Liver (tissue), 9 donors: Measurements from ENCODE around the gene IGBP1. TPM values are rescaled to one million over a fixed set of nuclear protein-coding genes. Genes with fewer than 3 reads are reported as not detected.

Source experiments
- DNase-seq: peaks from one replicate; pipeline ENCODE4 v3.0.0-alpha.2; 2017; ENCODE audit warnings: low spot score
- H3K27ac ChIP-seq, 2 donors: one replicate each; pipeline ENCODE4 v1.7.0; 2013; ENCODE audit warnings: inconsistent platforms in 2 of 2, low read length in 2 of 2, control low read depth in 1 of 2, low read depth in 1 of 2, mild to moderate bottlenecking in 1 of 2
- H3K27me3 ChIP-seq, 4 donors: one replicate each; pipeline versions ENCODE4 v1.6.1 to v1.7.0; 2013; ENCODE audit warnings: low read length in 3 of 4, inconsistent platforms in 1 of 4, mild to moderate bottlenecking in 1 of 4, moderate library complexity in 1 of 4; ENCODE audit not compliant: control insufficient read depth in 4 of 4, insufficient read depth in 4 of 4
- H3K36me3 ChIP-seq, 4 donors: one replicate each; pipeline versions ENCODE4 v1.6.1 to v1.7.0; 2013; ENCODE audit warnings: low read length in 3 of 4, mild to moderate bottlenecking in 3 of 4, low read depth in 1 of 4, moderate library complexity in 1 of 4; ENCODE audit not compliant: control insufficient read depth in 4 of 4, insufficient read depth in 3 of 4
- H3K4me1 ChIP-seq, 4 donors: one replicate each; pipeline versions ENCODE4 v1.6.1 to v1.7.0; 2013; ENCODE audit warnings: low read length in 3 of 4, mild to moderate bottlenecking in 3 of 4, moderate library complexity in 1 of 4; ENCODE audit not compliant: control insufficient read depth in 4 of 4, insufficient read depth in 4 of 4
- H3K4me3 ChIP-seq, 3 donors: one replicate each; pipeline versions ENCODE4 v1.6.1 to v1.7.0; 2013; ENCODE audit warnings: low read length in 3 of 3, control low read depth in 1 of 3, low read depth in 1 of 3, mild to moderate bottlenecking in 1 of 3
- H3K9ac ChIP-seq, 2 donors: one replicate each; pipeline ENCODE4 v1.7.0; 2013; ENCODE audit warnings: low read length in 2 of 2, mild to moderate bottlenecking in 2 of 2, moderate library complexity in 2 of 2, control low read depth in 1 of 2, low read depth in 1 of 2
- H3K9me3 ChIP-seq, 4 donors: one replicate each; pipeline versions ENCODE4 v1.6.1 to v1.7.0; 2013; ENCODE audit warnings: low read length in 3 of 4; ENCODE audit not compliant: control insufficient read depth in 4 of 4
- ATF3 ChIP-seq: IDR thresholded peaks from 2 replicates; pipeline ENCODE4 v1.6.1; 2016; ENCODE audit warnings: antibody characterized with exemption
- EGR1 ChIP-seq, 2 donors: IDR thresholded peaks; 2 replicates each; pipeline ENCODE4 v1.6.1; 2016 to 2018; ENCODE audit warnings: antibody characterized with exemption in 2 of 2, low read depth in 2 of 2
- FOXA1 ChIP-seq: IDR thresholded peaks from 2 replicates; pipeline ENCODE4 v1.6.1; 2016; ENCODE audit warnings: antibody characterized with exemption
- FOXA2 ChIP-seq: IDR thresholded peaks from 2 replicates; pipeline ENCODE4 v1.6.1; 2016; ENCODE audit warnings: antibody characterized with exemption
- HNF4A ChIP-seq, 2 donors: conservative IDR thresholded peaks; 2 replicates each; pipeline ENCODE4 v1.6.1; 2016; ENCODE audit warnings: antibody characterized with exemption in 2 of 2, mild to moderate bottlenecking in 2 of 2
- HNF4G ChIP-seq: IDR thresholded peaks from 2 replicates; pipeline ENCODE4 v1.6.1; 2016; ENCODE audit warnings: antibody characterized with exemption
- JUND ChIP-seq, 2 donors: IDR thresholded peaks; 2 replicates each; pipeline ENCODE4 v1.6.1; 2016; ENCODE audit warnings: antibody characterized with exemption in 2 of 2
- RAD21 ChIP-seq, 2 donors: IDR thresholded peaks; 2 replicates each; pipeline ENCODE4 v1.6.1; 2016; ENCODE audit warnings: antibody characterized with exemption in 2 of 2, mild to moderate bottlenecking in 2 of 2
- RXRA ChIP-seq, 2 donors: IDR thresholded peaks; 2 replicates each; pipeline ENCODE4 v1.6.1; 2017 to 2018; ENCODE audit warnings: antibody characterized with exemption in 2 of 2, mild to moderate bottlenecking in 1 of 2
- SP1 ChIP-seq: IDR thresholded peaks from 2 replicates; pipeline ENCODE4 v1.6.1; 2018; ENCODE audit warnings: antibody characterized with exemption, mild to moderate bottlenecking
- TAF1 ChIP-seq: conservative IDR thresholded peaks from 2 replicates; pipeline ENCODE4 v1.6.1; 2016; ENCODE audit warnings: antibody characterized with exemption, mild to moderate bottlenecking
- YY1 ChIP-seq: IDR thresholded peaks from 2 replicates; pipeline ENCODE4 v1.6.1; 2016; ENCODE audit warnings: antibody characterized with exemption, mild to moderate bottlenecking
- WGBS: extraction: QIAGEN DNeasy Blood & Tissue Kit; methylation state at CpG from one replicate; pipeline ENCODE4 v1.1.7; 2013; 5-methylcytosine and 5-hydroxymethylcytosine counted together
- polyA plus RNA-seq, 2 donors: library from polyadenylated mRNA; stranded (reverse) in 1 of 2; unstranded in 1 of 2; fragments of 200-250 nt in 1 of 2; fragments of >200 nt in 1 of 2; fragmentation: Nextera tagmentation in 1 of 2; extraction: Ambion mirVana in 1 of 2; gene quantifications; one replicate each; pipeline versions ENCODE4 v1.2.1 to v1.2.3, GENCODE V29; 2013 to 2015
- total RNA-seq, 2 donors: library from RNA; depleted of rRNA; stranded (reverse); fragments of >200 nt; gene quantifications; one replicate each; pipeline ENCODE4 v1.2.3, GENCODE V29; 2014
- TF ChIP-seq, protein P1 (sequence below): fragments of 150-350 bp; IDR thresholded peaks from 2 replicates; pipeline ENCODE4 v1.5.1; 2017; ENCODE audit warnings: improper control_type of control experiment, low read depth, low read length; ENCODE audit not compliant: missing input control
- TF ChIP-seq, protein P2 (sequence below): IDR thresholded peaks from 2 replicates; pipeline ENCODE4 v1.6.1; 2016; ENCODE audit warnings: antibody characterized with exemption, mild to moderate bottlenecking
- TF ChIP-seq, protein P3 (sequence below): IDR thresholded peaks from 2 replicates; pipeline ENCODE4 v1.6.1; 2016; ENCODE audit warnings: antibody characterized with exemption
- donor health status: healthy.
- donor health status: healthy.
- donor health status: healthy.
- donor health status: healthy.
- donor health status: healthy.

Gene IGBP1
- total and polyA plus RNA-seq, 4 donors = 7.8 to 18.1 (median 11.6) TPM

- H3K4me3 ChIP-seq = no peak overlapping the region
- no peak overlapping the region for H3K27ac ChIP-seq
- peaks cover 0 to 4% (median 2%) of the 10 kb centered on the region in 4 donors for H3K4me1 ChIP-seq
- no peak for DNase-seq
- no peaks in the 10 kb centered on the region for H3K9me3 ChIP-seq
- TF ChIP-seq SP1 = no peak
- no peak for TF ChIP-seq RXRA (IDR thresholded peaks at IDR 0.05)
- TF ChIP-seq HNF4G = no peak
- no peak for TF ChIP-seq RAD21 (IDR thresholded peaks at IDR 0.05)
- TF ChIP-seq, protein P1, sequence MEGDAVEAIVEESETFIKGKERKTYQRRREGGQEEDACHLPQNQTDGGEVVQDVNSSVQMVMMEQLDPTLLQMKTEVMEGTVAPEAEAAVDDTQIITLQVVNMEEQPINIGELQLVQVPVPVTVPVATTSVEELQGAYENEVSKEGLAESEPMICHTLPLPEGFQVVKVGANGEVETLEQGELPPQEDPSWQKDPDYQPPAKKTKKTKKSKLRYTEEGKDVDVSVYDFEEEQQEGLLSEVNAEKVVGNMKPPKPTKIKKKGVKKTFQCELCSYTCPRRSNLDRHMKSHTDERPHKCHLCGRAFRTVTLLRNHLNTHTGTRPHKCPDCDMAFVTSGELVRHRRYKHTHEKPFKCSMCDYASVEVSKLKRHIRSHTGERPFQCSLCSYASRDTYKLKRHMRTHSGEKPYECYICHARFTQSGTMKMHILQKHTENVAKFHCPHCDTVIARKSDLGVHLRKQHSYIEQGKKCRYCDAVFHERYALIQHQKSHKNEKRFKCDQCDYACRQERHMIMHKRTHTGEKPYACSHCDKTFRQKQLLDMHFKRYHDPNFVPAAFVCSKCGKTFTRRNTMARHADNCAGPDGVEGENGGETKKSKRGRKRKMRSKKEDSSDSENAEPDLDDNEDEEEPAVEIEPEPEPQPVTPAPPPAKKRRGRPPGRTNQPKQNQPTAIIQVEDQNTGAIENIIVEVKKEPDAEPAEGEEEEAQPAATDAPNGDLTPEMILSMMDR = no peak
- no peak for TF ChIP-seq HNF4A (conservative IDR thresholded peaks at IDR 0.05)
- TF ChIP-seq ATF3 = no peak
- no peak for TF ChIP-seq TAF1
- TF ChIP-seq, protein P2, sequence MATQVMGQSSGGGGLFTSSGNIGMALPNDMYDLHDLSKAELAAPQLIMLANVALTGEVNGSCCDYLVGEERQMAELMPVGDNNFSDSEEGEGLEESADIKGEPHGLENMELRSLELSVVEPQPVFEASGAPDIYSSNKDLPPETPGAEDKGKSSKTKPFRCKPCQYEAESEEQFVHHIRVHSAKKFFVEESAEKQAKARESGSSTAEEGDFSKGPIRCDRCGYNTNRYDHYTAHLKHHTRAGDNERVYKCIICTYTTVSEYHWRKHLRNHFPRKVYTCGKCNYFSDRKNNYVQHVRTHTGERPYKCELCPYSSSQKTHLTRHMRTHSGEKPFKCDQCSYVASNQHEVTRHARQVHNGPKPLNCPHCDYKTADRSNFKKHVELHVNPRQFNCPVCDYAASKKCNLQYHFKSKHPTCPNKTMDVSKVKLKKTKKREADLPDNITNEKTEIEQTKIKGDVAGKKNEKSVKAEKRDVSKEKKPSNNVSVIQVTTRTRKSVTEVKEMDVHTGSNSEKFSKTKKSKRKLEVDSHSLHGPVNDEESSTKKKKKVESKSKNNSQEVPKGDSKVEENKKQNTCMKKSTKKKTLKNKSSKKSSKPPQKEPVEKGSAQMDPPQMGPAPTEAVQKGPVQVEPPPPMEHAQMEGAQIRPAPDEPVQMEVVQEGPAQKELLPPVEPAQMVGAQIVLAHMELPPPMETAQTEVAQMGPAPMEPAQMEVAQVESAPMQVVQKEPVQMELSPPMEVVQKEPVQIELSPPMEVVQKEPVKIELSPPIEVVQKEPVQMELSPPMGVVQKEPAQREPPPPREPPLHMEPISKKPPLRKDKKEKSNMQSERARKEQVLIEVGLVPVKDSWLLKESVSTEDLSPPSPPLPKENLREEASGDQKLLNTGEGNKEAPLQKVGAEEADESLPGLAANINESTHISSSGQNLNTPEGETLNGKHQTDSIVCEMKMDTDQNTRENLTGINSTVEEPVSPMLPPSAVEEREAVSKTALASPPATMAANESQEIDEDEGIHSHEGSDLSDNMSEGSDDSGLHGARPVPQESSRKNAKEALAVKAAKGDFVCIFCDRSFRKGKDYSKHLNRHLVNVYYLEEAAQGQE = no peak
- no peak for TF ChIP-seq EGR1 (IDR thresholded peaks at IDR 0.05; ENCODE audit: low read depth in 2 of 2)
- TF ChIP-seq FOXA1 = no peak
- TF ChIP-seq, protein P3, sequence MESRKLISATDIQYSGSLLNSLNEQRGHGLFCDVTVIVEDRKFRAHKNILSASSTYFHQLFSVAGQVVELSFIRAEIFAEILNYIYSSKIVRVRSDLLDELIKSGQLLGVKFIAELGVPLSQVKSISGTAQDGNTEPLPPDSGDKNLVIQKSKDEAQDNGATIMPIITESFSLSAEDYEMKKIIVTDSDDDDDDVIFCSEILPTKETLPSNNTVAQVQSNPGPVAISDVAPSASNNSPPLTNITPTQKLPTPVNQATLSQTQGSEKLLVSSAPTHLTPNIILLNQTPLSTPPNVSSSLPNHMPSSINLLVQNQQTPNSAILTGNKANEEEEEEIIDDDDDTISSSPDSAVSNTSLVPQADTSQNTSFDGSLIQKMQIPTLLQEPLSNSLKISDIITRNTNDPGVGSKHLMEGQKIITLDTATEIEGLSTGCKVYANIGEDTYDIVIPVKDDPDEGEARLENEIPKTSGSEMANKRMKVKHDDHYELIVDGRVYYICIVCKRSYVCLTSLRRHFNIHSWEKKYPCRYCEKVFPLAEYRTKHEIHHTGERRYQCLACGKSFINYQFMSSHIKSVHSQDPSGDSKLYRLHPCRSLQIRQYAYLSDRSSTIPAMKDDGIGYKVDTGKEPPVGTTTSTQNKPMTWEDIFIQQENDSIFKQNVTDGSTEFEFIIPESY = no peak
- TF ChIP-seq YY1 = no peak
- peaks cover 0 to 5% (median 0%) of the 10 kb centered on the region in 4 donors for H3K27me3 ChIP-seq
- no peak overlapping the region for H3K9ac ChIP-seq
- H3K36me3 ChIP-seq = no peaks in the 10 kb centered on the region
- 73% methylated on average over 9 of the region's 9 CpGs for WGBS
Measured at GRCh38 chrX:70128071-70128470, 5.2 kb upstream of the IGBP1 start.

- no peaks in the 10 kb centered on the region for H3K36me3 ChIP-seq
- DNase-seq = no peak
- no peak overlapping the region for H3K4me3 ChIP-seq
- WGBS = 45% methylated on average over 1 of the region's 1 CpG
- no peaks in the 10 kb centered on the region for H3K9me3 ChIP-seq
- H3K27me3 ChIP-seq = peaks cover 0 to 5% (median 0%) of the 10 kb centered on the region in 4 donors
- no peak overlapping the region for H3K27ac ChIP-seq
- H3K9ac ChIP-seq = no peak overlapping the region
- peaks cover 0 to 13% (median 8%) of the 10 kb centered on the region in 4 donors for H3K4me1 ChIP-seq
- no peak for TF ChIP-seq HNF4G
- no peak for TF ChIP-seq ATF3
- TF ChIP-seq, protein P1 = no peak
- TF ChIP-seq FOXA2 = no peak
- TF ChIP-seq YY1 = no peak
- TF ChIP-seq, protein P3 = no peak
- no peak for TF ChIP-seq FOXA1
- TF ChIP-seq, protein P2 = no peak
- no peak for TF ChIP-seq RAD21 (IDR thresholded peaks at IDR 0.05)
- TF ChIP-seq JUND (IDR thresholded peaks at IDR 0.05) = no peak
Measured at GRCh38 chrX:70129816-70130215, 3.4 kb upstream of the IGBP1 start.
